ENCODE data around the gene RAB23.

GRCh38 chr6:57138026-57138425 is 84.1 kb downstream of the RAB23 start:
- no peak for TF ChIP-seq CTCF (conservative IDR thresholded peaks at IDR 0.05)
- no peak for TF ChIP-seq EZH2 (IDR thresholded peaks at IDR 0.05; ENCODE audit: low read depth)
